ENCODE measurements around the gene ATP2A1. TPM values are rescaled to one million over a fixed set of nuclear protein-coding genes. Genes with fewer than 3 reads are reported as not detected.

ATP2A1 gene
- total and polyA plus RNA-seq, 2 of the 8 experiments (the other 6 are each of a cell fraction or from before 2014, with no cell fraction given), result 1.7 to 2.4 TPM

- no peak for TF ChIP-seq GABPA (IDR thresholded peaks at IDR 0.05; ENCODE audit: borderline replicate concordance, insufficient read depth, low read length)
Measured at GRCh38 chr16:28859326-28859725, 19.0 kb upstream of the ATP2A1 start (continued).

All from H1 (cell line).